GM23338 (cell line): ENCODE measurements around the gene VLDLR.

Source experiments
- EZH2phosphoT487 ChIP-seq: fragments of 200-600 bp; sonication (generic); IDR thresholded peaks from one replicate; pipeline ENCODE4 v1.8.1; 2018; ENCODE audit warnings: antibody characterized with exemption; ENCODE audit not compliant: unreplicated experiment
- TF ChIP-seq, protein P1 (sequence below), 2 experiments: fragments of 200-600 bp in 1 of 2; sonication (generic) in 1 of 2; conservative IDR thresholded peaks; 2 replicates each; pipeline versions ENCODE4 v1.5.1 to v1.6.1; 2016 to 2017; ENCODE audit warnings: antibody characterized with exemption in 2 of 2, low read depth in 2 of 2, mild to moderate bottlenecking in 2 of 2, moderate library complexity in 1 of 2

DNA sequence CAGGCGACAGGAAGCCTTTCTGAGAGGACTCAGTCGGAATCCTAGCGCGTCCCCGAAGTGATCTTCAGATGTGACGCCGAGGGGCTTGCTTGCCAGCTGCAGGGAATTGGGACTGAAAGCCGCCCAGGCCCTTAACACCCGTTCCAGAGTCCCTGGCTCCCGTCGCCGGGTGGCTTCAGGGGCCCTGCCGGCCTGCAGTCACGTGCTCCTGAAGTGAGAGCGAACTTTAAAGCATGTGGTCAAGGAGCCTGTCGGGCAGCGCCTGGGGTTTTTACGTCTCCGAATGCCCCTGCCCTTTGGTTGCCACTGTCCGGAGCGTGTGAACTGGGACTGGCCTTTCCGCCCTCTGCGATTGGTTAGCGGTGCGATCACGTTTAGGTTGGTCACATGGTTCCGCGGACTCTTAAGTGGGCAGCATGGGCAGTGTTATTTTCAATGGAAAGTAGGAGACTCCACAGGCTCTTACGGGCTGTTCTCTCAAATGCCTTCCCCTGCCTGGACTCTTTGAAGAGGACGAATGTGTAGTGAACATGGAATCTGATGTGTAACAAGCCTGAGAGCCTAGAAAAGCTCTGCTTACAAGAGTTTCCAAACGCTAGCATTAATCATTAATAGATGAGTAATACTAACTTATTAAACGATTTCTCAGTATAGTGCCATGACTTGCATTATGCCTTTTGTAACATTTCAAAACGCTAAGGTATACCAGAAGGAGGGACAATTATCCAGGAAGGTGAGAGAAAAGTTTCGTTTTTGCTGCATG lies 1.9 kb downstream of the VLDLR start:
- TF ChIP-seq, protein P1, sequence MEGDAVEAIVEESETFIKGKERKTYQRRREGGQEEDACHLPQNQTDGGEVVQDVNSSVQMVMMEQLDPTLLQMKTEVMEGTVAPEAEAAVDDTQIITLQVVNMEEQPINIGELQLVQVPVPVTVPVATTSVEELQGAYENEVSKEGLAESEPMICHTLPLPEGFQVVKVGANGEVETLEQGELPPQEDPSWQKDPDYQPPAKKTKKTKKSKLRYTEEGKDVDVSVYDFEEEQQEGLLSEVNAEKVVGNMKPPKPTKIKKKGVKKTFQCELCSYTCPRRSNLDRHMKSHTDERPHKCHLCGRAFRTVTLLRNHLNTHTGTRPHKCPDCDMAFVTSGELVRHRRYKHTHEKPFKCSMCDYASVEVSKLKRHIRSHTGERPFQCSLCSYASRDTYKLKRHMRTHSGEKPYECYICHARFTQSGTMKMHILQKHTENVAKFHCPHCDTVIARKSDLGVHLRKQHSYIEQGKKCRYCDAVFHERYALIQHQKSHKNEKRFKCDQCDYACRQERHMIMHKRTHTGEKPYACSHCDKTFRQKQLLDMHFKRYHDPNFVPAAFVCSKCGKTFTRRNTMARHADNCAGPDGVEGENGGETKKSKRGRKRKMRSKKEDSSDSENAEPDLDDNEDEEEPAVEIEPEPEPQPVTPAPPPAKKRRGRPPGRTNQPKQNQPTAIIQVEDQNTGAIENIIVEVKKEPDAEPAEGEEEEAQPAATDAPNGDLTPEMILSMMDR (conservative IDR thresholded peaks at IDR 0.05; ENCODE audit: low read depth in 2 of 2), result no peak
- TF ChIP-seq EZH2phosphoT487, result no peak
